GM18498 (cell line): ENCODE data around the gene CACNA2D3.
"Not testable (repeated sequence)": the region's sequence is repeated elsewhere in the genome, so short reads cannot be mapped to it uniquely, and the experiment has no call there.

Source experiments
- ATAC-seq: cut with Tn5 transposase; IDR thresholded peaks from one replicate; pipeline ENCODE4 v1.9.1; 2021; ENCODE audit warnings: mild to moderate bottlenecking, moderate library complexity; ENCODE audit not compliant: unreplicated experiment

CACNA2D3 gene

GRCh38 chr3:54968546-54969172, 846.3 kb downstream of the CACNA2D3 start:
- no peak for ATAC-seq

GRCh38 chr3:54969652-54970051, 847.3 kb downstream of the CACNA2D3 start:
- no peak for ATAC-seq

- ATAC-seq: no peak
These were observed 848.5 kb downstream of the CACNA2D3 start for GRCh38 chr3:54970895-54971294.

- no peak for ATAC-seq
These were observed 855.1 kb downstream of the CACNA2D3 start for GRCh38 chr3:54977439-54977838.

- ATAC-seq: not testable (repeated sequence)
These were observed 855.6 kb downstream of the CACNA2D3 start for GRCh38 chr3:54977946-54978345.

- ATAC-seq: no peak
These were observed 860.5 kb downstream of the CACNA2D3 start for GRCh38 chr3:54982807-54983206.

GRCh38 chr3:54983266-54984099, 861.1 kb downstream of the CACNA2D3 start:
- no peak for ATAC-seq

- ATAC-seq: no peak
These were observed 863.5 kb downstream of the CACNA2D3 start for GRCh38 chr3:54985856-54986255.

- ATAC-seq: no peak
These were observed 863.9 kb downstream of the CACNA2D3 start for GRCh38 chr3:54986294-54986693.

- ATAC-seq: no peak
These were observed 865.4 kb downstream of the CACNA2D3 start for GRCh38 chr3:54987719-54988118.

- no peak for ATAC-seq
These were observed 866.0 kb downstream of the CACNA2D3 start for GRCh38 chr3:54988302-54988837.

- ATAC-seq: no peak
These were observed 866.7 kb downstream of the CACNA2D3 start for GRCh38 chr3:54988838-54989630.

- no peak for ATAC-seq
These were observed 871.8 kb downstream of the CACNA2D3 start for GRCh38 chr3:54994111-54994513.

GRCh38 chr3:54999159-54999558, 876.8 kb downstream of the CACNA2D3 start:
- no peak for ATAC-seq

GRCh38 chr3:54999811-55000210, 877.5 kb downstream of the CACNA2D3 start:
- no peak for ATAC-seq

GRCh38 chr3:55000546-55000945, 878.2 kb downstream of the CACNA2D3 start:
- no peak for ATAC-seq

- ATAC-seq: no peak
These were observed 878.6 kb downstream of the CACNA2D3 start for GRCh38 chr3:55000953-55001352.

- ATAC-seq: no peak
These were observed 880.1 kb downstream of the CACNA2D3 start for GRCh38 chr3:55002416-55002930.

- no peak for ATAC-seq
These were observed 883.9 kb downstream of the CACNA2D3 start for GRCh38 chr3:55006244-55006676.

GRCh38 chr3:55007971-55008370, 885.6 kb downstream of the CACNA2D3 start:
- ATAC-seq: no peak

GRCh38 chr3:55009372-55009771, 887.0 kb downstream of the CACNA2D3 start:
- no peak for ATAC-seq
